Colon (tissue), 2 donors: Measurements from ENCODE around the gene BATF.

ENCODE experiments used
- FAIRE-seq: peaks from 2 replicates; lab custom pipeline; 2012; peaks lifted over from hg19 to GRCh38; lab: Jason Lieb, UNC
- donor health status: control.
- donor health status: control.

BATF gene

GRCh38 chr14:75501080-75501479 lies 21.2 kb upstream of the BATF start:
- no peak for FAIRE-seq

DNA sequence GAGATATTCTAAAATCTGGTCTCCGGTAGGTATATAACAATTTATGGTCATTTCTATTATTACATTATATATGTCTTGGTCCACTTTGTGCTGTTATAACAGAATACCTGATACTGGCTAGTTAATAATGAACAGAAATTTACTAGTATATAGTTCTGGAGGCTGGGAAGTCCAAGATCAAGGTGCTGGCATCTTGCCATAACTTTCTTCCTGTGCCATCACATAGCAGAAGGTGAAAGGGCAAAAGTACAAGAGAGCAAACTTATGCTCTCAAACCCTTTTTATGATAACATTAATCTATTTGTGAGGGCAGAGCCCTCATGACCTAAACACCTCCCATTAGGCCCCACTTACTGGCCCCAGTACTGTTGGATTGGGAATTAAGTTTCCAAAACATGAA lies 17.9 kb upstream of the BATF start:
- FAIRE-seq = no peak

DNA sequence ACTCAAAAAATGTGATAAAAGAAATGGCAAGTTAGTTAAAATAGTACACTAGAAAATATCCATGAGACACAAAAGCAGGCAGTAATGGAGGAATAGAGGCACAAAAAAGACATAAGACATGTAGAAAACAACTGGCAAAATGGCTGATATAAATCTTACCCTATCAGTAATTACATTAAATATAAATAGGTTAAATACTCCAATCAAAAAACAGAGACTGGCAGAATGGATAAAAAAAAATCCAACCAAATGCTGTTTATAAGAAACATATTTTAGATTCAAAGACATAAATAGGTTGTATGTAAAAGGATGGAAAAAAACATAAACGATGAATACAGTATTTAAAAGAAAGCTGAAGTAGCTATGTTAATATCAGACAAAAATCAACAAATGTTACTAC lies 15.3 kb upstream of the BATF start:
- FAIRE-seq = peak; percentile 60

DNA sequence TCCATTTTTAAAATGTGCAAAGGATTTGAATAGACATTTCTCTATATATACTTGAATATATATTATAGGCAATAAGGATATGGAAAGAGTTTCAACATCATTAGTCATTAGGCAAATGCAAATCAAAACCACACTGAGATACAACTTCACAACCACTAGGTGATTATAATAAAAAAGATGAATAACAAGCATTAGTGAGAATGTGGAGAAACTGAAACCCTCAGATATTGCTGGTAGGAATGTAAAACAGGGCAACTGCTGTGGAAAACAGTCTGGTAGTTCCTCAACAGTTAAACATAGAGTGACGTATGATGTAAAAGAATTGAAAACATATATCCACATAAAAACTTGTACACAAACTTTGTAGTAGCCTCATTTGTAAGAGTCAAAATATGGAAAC lies 11.7 kb upstream of the BATF start:
- FAIRE-seq = no peak

GRCh38 chr14:75511201-75511600 lies 11.1 kb upstream of the BATF start:
- FAIRE-seq = no peak

- no peak for FAIRE-seq
Measured at GRCh38 chr14:75513911-75514672, 8.2 kb upstream of the BATF start.

DNA sequence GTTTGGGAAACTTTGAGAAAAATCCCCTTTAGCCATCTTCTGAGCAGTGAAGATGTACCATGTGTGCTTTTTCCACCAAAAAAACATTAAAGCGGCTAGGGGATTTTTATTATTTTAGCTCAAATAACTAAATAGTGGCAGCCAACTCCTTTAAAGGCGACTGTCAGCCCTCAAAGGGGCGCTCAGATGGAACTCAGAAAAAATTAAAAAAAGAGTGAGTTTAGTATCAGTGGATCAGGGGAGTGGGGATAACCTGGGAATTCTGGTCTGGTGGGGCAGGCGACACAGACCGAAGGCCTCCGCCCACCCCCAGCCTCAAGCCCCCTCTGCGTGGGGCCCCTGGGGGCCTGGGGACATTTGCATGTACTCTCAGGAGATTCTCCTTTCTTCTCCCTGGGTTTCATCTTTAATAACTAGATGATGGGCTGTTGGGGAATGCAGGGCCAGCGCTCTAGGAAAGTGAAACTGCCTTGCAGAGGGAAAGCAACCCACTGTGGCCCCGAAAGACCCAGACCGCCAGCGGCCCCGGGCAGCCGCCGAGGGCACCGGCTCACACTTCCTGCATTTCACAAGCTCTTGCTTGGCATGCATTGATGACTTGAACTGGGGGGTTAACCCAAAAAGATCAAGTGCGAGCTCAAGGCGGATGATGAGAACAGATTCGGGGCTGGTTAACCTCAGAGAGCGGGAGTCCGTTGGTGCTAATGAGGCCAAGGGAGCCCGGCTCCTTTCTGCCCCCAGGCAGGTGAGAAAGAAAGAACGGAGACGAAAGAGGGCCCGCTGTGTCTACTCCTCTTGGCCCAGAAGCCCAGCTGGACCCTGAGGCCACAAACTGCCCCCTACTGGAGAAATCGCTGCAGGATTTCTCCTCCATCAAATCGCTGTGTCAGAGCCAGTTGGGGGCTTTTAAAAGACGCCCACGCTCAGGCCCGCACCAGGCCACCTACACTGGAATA lies 7.3 kb upstream of the BATF start:
- no peak for FAIRE-seq

DNA sequence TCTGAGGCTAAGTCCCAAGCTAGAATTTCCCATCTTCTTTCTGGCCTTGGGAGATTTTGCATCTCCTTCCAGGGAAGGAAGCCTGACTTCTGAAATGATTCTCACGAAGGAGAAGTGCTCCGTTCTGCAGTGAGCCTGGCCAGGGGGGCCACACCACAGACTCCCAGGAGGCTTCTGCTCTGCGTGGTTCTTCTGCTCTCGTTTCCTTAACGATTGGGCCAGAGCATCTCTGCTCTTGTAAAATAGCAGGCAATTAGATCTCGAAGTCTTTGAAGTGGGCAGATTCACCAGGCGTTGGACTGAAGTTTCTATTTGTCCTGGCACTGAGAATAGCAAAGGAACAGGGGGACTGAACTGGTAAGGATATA lies 6.7 kb upstream of the BATF start:
- FAIRE-seq = no peak

- no peak for FAIRE-seq
Measured at GRCh38 chr14:75518625-75519024, 3.6 kb upstream of the BATF start.

DNA sequence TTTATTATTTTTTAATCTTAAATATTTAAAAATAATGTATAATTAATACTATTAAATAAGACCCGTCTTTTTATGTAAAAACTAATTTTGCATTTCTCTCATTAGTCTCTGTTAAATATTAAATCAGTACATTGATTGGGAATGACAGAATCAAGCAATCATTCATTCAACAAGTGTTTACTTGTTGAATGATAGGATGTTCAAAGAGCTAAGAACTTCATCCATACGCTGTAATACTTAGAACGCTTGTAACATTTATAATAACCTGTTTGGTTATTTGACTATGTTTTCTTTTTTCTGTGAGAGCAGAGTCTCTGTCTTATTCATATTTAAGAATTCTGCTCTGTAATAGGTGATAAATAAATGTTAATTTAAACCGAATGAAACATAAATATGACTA lies 2.9 kb upstream of the BATF start:
- FAIRE-seq = no peak

GRCh38 chr14:75519826-75520728 lies 2.2 kb upstream of the BATF start:
- no peak for FAIRE-seq

DNA sequence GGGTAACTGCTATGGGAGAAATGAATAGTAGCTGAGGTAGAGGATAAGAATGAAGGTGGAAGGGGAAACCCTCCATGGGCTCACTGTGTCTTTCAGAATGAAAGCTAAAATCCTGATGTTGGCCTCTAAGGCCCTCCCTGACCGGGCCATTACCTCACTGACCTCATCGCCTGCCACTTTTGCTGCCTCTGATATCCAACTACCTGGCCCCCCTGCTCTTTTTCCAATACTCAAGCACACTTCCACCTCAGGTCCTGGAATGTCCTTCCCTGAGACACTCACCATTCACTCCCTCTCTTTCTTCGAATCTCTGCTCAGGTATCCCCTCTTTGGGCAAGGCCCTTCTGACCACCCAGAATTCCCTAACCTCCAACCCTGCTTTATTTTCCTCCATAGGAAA lies 1.4 kb upstream of the BATF start:
- FAIRE-seq = no peak

DNA sequence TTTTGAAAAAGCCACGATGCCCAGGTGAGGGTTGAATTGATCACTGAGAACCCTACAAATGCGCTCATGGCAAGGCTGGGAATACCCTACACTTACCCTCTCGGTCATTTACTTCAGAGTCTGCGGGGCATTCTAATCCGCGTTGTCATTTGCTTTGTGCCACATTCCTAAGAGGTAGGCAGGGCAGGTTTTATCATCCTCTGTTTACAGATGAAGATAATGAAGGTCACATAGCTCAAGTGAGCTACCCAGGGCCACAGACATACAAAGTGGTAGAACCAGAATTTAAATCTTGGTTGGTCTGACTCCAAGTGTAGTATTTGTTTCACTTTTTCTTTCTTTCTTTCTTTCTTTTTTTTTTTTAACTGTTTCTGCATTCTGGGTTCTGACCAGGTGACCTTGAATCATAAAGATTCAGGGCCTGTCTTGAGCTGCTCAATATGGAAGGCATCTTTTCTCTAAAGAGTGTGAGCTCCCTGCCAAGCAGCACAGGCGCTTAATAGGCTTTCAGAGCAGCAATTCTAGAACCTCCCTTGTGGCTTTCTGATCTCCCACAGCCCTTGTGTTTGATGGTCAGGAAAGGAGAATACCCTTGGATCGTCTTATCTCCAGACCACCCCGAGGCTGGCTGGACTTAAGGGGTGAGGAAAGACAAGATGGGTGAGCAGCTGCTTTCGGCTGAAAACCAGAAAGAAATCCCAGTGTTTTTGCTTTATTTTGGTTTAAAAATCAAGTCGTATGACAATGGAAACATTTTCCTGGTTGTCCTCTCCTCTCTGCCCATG lies 662 bp upstream of the BATF start:
- no peak for FAIRE-seq

- no peak for FAIRE-seq
Measured at GRCh38 chr14:75522983-75523318, 682 bp downstream of the BATF start.

DNA sequence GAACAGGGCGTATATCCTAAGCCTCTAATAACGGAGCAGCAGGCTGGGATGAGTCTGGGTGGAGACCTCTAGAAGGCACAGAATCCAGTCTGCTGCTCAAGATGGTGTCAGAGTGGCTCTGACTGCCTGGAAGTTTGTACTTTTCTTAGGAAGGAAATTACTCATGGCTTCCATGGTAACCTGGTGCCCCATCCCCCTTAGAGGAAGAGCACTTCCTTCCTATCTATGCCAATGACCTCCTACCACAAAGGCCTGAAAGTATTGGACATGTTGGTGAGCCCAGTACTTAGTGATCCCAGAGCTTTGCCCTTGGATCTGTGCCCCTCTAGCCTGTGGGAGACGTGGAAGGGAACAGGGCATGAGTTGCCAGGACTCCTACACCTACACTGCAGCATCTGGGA lies 1.5 kb downstream of the BATF start:
- no peak for FAIRE-seq

- FAIRE-seq = no peak
Measured at GRCh38 chr14:75525969-75526368, 3.7 kb downstream of the BATF start.

GRCh38 chr14:75527449-75528163 lies 5.3 kb downstream of the BATF start:
- no peak for FAIRE-seq

- no peak for FAIRE-seq
Measured at GRCh38 chr14:75531256-75531655, 9.0 kb downstream of the BATF start.

DNA sequence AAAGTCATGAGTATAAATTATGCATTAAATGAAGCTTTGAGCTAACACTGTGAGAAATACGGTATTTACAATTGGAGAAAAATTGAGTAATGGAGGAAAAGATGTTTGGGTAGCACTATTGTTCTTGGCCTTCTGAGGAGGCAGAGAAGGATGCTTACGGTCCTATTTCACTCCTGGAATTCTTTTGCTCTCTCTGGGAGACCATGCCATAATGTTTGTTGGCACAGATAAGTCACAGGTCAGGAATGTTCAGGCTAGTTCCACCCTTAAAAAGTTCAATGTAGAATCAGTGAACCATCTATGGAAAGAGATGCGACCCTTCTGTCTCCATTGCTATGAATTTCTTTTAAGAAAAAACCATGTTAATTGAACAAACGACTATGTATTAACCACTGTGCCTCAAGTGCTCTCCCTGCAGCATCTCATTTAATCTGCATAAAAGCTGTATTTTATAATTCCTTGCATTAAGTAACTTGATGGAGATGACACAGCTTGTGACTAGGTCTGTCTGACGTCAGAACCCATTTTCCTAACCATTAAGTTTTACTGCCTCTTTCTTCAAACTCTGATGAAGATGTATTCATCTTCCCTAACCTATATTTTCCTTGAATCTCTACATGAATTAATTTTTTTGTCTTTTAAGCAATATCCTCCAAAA lies 9.5 kb downstream of the BATF start:
- no peak for FAIRE-seq

DNA sequence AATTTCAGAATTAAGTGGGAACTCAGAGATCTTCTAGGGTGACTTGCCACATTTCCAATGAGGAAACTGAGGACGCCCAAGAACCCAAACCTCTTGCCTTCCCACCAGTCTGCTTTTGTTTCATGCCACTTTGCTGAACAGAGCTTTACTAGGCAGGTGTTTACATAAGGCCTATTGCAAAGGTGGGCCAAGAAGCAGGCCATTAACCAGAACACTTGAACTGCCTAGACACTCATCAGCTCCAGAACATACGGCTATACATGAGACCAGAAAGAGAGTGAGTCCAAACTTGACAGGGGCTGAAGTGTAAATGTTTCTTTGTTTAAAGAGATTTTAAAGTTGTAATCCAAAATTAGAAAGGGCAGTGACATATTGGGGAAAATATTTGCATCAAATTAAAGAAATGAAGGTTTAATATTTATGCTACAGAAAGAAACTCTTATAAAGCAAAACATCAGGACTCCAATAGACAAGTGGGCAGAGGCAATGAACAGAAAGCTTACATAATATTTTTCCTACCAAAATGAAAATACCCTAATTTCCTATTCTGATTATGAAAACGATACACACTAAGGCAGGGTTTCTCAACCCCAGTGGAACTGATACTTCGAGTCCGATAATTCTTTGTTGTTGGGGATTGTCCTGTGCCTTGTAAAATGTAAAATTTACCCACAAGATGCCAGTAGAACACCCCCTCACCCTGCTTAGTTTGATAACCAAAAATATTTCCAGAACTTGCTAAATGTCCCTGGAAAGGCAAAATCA lies 11.7 kb downstream of the BATF start:
- no peak for FAIRE-seq
